K562 (cell line): Measurements from ENCODE around the gene MAP3K14. TPM values are rescaled to one million over a fixed set of nuclear protein-coding genes. Genes with fewer than 3 reads are reported as not detected.

Experiments used
- ARHGAP35 ChIP-seq: fragments of 450-650 bp; IDR thresholded peaks from 2 replicates; pipeline ENCODE4 v1.6.1; 2018; ENCODE audit not compliant: partially characterized antibody
- ASH1L ChIP-seq: fragments of 450-650 bp; IDR thresholded peaks from 2 replicates; pipeline ENCODE4 v1.6.1; 2018; ENCODE audit warnings: borderline replicate concordance, mild to moderate bottlenecking, low read depth; ENCODE audit not compliant: partially characterized antibody
- PTBP1 ChIP-seq: fragments of 200-400 bp; formaldehyde crosslinking; IDR thresholded peaks from 2 replicates; pipeline ENCODE4 v1.6.1; 2017; ENCODE audit warnings: low read depth, low read length
- ZNF124 ChIP-seq: sonication (generic); formaldehyde crosslinking; IDR thresholded peaks from 2 replicates; pipeline ENCODE4 v1.8.1; 2022; ENCODE audit warnings: missing genetic modification reagents
- polyA plus RNA-seq, 8 experiments: library from polyadenylated mRNA; depleted of rRNA in 4 of 8; stranded (reverse) in 5 of 8; unstranded in 3 of 8; fragments of >200 nt; fragmentation: Nextera tagmentation in 2 of 8; fragmentation: Illumina TruSeq in 1 of 8; extraction: Ambion mirVana in 2 of 8; extraction: Trizol in 1 of 8; gene quantifications; 2 replicates each; pipeline versions ENCODE4 v1.2.1 to v1.2.3, GENCODE V29; 2011 to 2014; ENCODE audit warnings: inconsistent platforms in 1 of 8, missing spikeins in 1 of 8
- total RNA-seq, 7 experiments: library from RNA; depleted of rRNA in 6 of 7; stranded (reverse); fragments of >200 nt in 6 of 7; fragmentation: Illumina TruSeq in 2 of 7; extraction: Trizol in 2 of 7; gene quantifications; 2 replicates each; pipeline versions ENCODE4 v1.2.1 to v1.2.3, GENCODE V29; 2011 to 2021; ENCODE audit warnings: low replicate concordance in 1 of 7
- TF ChIP-seq, protein P1 (sequence below), 2 experiments: IDR thresholded peaks in 1 of 2; conservative IDR thresholded peaks in 1 of 2; 2 replicates each; pipeline ENCODE4 v1.6.1; 2016; ENCODE audit warnings: low read depth in 2 of 2, mild to moderate bottlenecking in 1 of 2, missing compliant biosample characterization in 1 of 2, missing genetic modification characterization in 1 of 2, moderate library complexity in 1 of 2
- TF ChIP-seq, protein P2 (sequence below): fragments of 450-650 bp; IDR thresholded peaks from 2 replicates; pipeline ENCODE4 v1.6.1; 2016; ENCODE audit warnings: mild to moderate bottlenecking
- TF ChIP-seq, protein P3 (sequence below), 2 experiments: IDR thresholded peaks; 2 replicates each; pipeline ENCODE4 v1.6.1; 2012; ENCODE audit warnings: improper control_type of control experiment in 2 of 2, low read depth in 2 of 2, low read length in 2 of 2, borderline replicate concordance in 1 of 2
- TF ChIP-seq, protein P4 (sequence below), 3 experiments: fragments of 200-800 bp in 1 of 3; fragments of 250-450 bp in 1 of 3; fragments of 450-650 bp in 1 of 3; sonication (Bioruptor Pico) in 1 of 3; sonication (Bioruptor generic) in 1 of 3; formaldehyde crosslinking in 1 of 3; IDR thresholded peaks; 2 replicates each; pipeline versions ENCODE4 v1.6.1 to v1.8.0; 2016 to 2022; ENCODE audit warnings: mild to moderate bottlenecking in 2 of 3, missing genetic modification characterization in 2 of 3, missing compliant biosample characterization in 1 of 3, moderate library complexity in 1 of 3
- TF ChIP-seq, protein P5 (sequence below): fragments of 250-450 bp; sonication (Bioruptor Pico); IDR thresholded peaks from 2 replicates; pipeline ENCODE4 v1.8.0; 2022; ENCODE audit warnings: inconsistent platforms

The MAP3K14 gene
- total and polyA plus RNA-seq, 9 of the 15 experiments (the other 6 are each of a cell fraction or from before 2014, with no cell fraction given) = 0.45 to 8.7 (median 3.2) TPM

DNA sequence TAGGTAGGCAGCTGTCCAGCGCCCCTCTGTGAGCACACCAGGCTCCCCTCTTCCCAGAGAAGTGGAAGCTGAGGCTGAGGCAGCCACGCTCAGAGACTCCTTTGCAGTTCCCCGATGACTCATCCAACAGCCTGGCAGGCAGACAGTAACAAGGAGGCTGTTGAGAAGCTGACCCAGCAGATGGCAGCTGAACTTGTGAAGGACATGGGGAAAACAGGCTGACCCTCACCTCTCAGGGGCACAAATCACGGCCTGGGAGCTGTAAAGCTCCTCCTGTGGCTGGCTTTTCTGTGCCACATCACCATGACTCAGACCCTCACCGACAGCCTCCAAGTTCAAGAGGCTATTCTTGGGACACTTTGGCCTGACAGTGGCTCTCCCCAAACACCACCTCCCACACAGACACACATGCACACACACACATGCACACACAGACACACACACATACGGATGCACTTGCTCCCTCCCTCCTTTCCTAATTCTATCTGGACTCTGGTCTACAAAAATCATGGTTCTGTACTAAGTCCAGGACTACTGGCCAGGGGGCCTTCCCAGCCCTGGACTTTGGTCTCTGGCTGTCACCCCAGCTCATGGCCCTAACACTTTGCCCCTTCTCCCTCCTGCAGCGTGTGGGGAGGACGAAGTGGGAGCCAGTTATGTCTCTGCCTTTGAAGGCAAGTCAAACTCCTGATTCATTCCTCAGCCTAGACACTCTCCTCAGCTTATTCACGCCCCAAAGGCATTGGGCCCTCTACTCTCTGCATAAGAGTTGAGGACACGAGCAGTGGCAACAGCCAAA, 23.2 kb downstream of the MAP3K14 start (continued):
- TF ChIP-seq, protein P1, sequence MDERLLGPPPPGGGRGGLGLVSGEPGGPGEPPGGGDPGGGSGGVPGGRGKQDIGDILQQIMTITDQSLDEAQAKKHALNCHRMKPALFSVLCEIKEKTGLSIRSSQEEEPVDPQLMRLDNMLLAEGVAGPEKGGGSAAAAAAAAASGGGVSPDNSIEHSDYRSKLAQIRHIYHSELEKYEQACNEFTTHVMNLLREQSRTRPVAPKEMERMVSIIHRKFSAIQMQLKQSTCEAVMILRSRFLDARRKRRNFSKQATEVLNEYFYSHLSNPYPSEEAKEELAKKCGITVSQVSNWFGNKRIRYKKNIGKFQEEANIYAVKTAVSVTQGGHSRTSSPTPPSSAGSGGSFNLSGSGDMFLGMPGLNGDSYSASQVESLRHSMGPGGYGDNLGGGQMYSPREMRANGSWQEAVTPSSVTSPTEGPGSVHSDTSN (CRISPR knock-in tag; IDR thresholded peaks at IDR 0.05; ENCODE audit: low read depth) = no peak
- TF ChIP-seq, protein P1 (tag; conservative IDR thresholded peaks at IDR 0.05; ENCODE audit: low read depth) = no peak
- TF ChIP-seq, protein P2, sequence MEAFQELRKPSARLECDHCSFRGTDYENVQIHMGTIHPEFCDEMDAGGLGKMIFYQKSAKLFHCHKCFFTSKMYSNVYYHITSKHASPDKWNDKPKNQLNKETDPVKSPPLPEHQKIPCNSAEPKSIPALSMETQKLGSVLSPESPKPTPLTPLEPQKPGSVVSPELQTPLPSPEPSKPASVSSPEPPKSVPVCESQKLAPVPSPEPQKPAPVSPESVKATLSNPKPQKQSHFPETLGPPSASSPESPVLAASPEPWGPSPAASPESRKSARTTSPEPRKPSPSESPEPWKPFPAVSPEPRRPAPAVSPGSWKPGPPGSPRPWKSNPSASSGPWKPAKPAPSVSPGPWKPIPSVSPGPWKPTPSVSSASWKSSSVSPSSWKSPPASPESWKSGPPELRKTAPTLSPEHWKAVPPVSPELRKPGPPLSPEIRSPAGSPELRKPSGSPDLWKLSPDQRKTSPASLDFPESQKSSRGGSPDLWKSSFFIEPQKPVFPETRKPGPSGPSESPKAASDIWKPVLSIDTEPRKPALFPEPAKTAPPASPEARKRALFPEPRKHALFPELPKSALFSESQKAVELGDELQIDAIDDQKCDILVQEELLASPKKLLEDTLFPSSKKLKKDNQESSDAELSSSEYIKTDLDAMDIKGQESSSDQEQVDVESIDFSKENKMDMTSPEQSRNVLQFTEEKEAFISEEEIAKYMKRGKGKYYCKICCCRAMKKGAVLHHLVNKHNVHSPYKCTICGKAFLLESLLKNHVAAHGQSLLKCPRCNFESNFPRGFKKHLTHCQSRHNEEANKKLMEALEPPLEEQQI = no peak
- TF ChIP-seq ASH1L (no peak), PTBP1 (no peak), ZNF124 (no peak), ARHGAP35 (no peak)
- TF ChIP-seq, protein P3, sequence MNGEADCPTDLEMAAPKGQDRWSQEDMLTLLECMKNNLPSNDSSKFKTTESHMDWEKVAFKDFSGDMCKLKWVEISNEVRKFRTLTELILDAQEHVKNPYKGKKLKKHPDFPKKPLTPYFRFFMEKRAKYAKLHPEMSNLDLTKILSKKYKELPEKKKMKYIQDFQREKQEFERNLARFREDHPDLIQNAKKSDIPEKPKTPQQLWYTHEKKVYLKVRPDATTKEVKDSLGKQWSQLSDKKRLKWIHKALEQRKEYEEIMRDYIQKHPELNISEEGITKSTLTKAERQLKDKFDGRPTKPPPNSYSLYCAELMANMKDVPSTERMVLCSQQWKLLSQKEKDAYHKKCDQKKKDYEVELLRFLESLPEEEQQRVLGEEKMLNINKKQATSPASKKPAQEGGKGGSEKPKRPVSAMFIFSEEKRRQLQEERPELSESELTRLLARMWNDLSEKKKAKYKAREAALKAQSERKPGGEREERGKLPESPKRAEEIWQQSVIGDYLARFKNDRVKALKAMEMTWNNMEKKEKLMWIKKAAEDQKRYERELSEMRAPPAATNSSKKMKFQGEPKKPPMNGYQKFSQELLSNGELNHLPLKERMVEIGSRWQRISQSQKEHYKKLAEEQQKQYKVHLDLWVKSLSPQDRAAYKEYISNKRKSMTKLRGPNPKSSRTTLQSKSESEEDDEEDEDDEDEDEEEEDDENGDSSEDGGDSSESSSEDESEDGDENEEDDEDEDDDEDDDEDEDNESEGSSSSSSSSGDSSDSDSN (IDR thresholded peaks at IDR 0.05; ENCODE audit: borderline replicate concordance in 1 of 2, low read depth in 2 of 2, low read length in 2 of 2) = no peak
- TF ChIP-seq, protein P4, sequence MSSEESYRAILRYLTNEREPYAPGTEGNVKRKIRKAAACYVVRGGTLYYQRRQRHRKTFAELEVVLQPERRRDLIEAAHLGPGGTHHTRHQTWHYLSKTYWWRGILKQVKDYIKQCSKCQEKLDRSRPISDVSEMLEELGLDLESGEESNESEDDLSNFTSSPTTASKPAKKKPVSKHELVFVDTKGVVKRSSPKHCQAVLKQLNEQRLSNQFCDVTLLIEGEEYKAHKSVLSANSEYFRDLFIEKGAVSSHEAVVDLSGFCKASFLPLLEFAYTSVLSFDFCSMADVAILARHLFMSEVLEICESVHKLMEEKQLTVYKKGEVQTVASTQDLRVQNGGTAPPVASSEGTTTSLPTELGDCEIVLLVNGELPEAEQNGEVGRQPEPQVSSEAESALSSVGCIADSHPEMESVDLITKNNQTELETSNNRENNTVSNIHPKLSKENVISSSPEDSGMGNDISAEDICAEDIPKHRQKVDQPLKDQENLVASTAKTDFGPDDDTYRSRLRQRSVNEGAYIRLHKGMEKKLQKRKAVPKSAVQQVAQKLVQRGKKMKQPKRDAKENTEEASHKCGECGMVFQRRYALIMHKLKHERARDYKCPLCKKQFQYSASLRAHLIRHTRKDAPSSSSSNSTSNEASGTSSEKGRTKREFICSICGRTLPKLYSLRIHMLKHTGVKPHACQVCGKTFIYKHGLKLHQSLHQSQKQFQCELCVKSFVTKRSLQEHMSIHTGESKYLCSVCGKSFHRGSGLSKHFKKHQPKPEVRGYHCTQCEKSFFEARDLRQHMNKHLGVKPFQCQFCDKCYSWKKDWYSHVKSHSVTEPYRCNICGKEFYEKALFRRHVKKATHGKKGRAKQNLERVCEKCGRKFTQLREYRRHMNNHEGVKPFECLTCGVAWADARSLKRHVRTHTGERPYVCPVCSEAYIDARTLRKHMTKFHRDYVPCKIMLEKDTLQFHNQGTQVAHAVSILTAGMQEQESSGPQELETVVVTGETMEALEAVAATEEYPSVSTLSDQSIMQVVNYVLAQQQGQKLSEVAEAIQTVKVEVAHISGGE (CRISPR knock-in tag; IDR thresholded peaks at IDR 0.05) = no peak
- TF ChIP-seq, protein P5, sequence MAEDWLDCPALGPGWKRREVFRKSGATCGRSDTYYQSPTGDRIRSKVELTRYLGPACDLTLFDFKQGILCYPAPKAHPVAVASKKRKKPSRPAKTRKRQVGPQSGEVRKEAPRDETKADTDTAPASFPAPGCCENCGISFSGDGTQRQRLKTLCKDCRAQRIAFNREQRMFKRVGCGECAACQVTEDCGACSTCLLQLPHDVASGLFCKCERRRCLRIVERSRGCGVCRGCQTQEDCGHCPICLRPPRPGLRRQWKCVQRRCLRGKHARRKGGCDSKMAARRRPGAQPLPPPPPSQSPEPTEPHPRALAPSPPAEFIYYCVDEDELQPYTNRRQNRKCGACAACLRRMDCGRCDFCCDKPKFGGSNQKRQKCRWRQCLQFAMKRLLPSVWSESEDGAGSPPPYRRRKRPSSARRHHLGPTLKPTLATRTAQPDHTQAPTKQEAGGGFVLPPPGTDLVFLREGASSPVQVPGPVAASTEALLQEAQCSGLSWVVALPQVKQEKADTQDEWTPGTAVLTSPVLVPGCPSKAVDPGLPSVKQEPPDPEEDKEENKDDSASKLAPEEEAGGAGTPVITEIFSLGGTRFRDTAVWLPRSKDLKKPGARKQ (CRISPR knock-in tag) = no peak
